HepG2 (cell line): Measurements from ENCODE around the gene CSK. TPM values are rescaled to one million over a fixed set of nuclear protein-coding genes. Genes with fewer than 3 reads are reported as not detected.

Experiments used
- ARNTL ChIP-seq: sonication (generic); formaldehyde crosslinking; IDR thresholded peaks from 2 replicates; pipeline ENCODE4 v1.4.0; 2020; ENCODE audit warnings: mild to moderate bottlenecking, missing genetic modification reagents
- CREB1 ChIP-seq, 2 experiments: fragments of 450-650 bp in 1 of 2; IDR thresholded peaks; 2 replicates each; pipeline ENCODE4 v1.6.1; 2016 to 2017; ENCODE audit warnings: control low read depth in 1 of 2, mild to moderate bottlenecking in 1 of 2, missing compliant biosample characterization in 1 of 2, missing genetic modification characterization in 1 of 2
- CSRNP1 ChIP-seq: sonication (generic); formaldehyde crosslinking; IDR thresholded peaks from 2 replicates; pipeline ENCODE4 v1.8.1; 2023; ENCODE audit warnings: mild to moderate bottlenecking, missing genetic modification reagents
- ELF4 ChIP-seq: sonication (generic); formaldehyde crosslinking; IDR thresholded peaks from 2 replicates; pipeline ENCODE4 v1.5.0; 2020; ENCODE audit warnings: missing genetic modification reagents, mild to moderate bottlenecking, moderate library complexity, borderline replicate concordance
- GABPB1 ChIP-seq: IDR thresholded peaks from 2 replicates; pipeline ENCODE4 v1.6.1; 2016; ENCODE audit warnings: mild to moderate bottlenecking, missing genetic modification reagents, moderate library complexity, missing compliant biosample characterization
- KLF11 ChIP-seq: IDR thresholded peaks from 2 replicates; pipeline ENCODE4 v1.6.1; 2016; ENCODE audit warnings: missing compliant biosample characterization
- MAFG ChIP-seq: sonication (generic); formaldehyde crosslinking; IDR thresholded peaks from 2 replicates; pipeline ENCODE4 v1.5.1; 2020; ENCODE audit warnings: mild to moderate bottlenecking, missing genetic modification reagents
- MAFK ChIP-seq, 2 experiments: IDR thresholded peaks in 1 of 2; conservative IDR thresholded peaks in 1 of 2; 2 replicates each; pipeline ENCODE4 v1.6.1; 2011; ENCODE audit warnings: improper control_type of control experiment in 2 of 2, low read length in 2 of 2
- NPAS2 ChIP-seq: sonication (generic); formaldehyde crosslinking; IDR thresholded peaks from 2 replicates; pipeline ENCODE4 v1.8.0; 2022; ENCODE audit warnings: mild to moderate bottlenecking, missing genetic modification reagents, borderline replicate concordance
- PRDM15 ChIP-seq: sonication (generic); formaldehyde crosslinking; IDR thresholded peaks from 2 replicates; pipeline ENCODE4 v1.4.0; 2020; ENCODE audit warnings: missing genetic modification reagents
- RXRA ChIP-seq: sonication (generic); formaldehyde crosslinking; IDR thresholded peaks from 2 replicates; pipeline ENCODE4 v1.5.1; 2020; ENCODE audit warnings: missing genetic modification reagents
- SMARCC2 ChIP-seq: fragments of 450-650 bp; IDR thresholded peaks from 2 replicates; pipeline ENCODE4 v1.6.1; 2017; ENCODE audit warnings: antibody characterized with exemption, mild to moderate bottlenecking
- TOE1 ChIP-seq: sonication (generic); formaldehyde crosslinking; IDR thresholded peaks from 2 replicates; pipeline ENCODE4 v1.4.0; 2020; ENCODE audit warnings: mild to moderate bottlenecking, missing genetic modification reagents
- ZBTB46 ChIP-seq: sonication (generic); formaldehyde crosslinking; IDR thresholded peaks from 2 replicates; pipeline ENCODE4 v1.4.0; 2020; ENCODE audit warnings: mild to moderate bottlenecking, missing genetic modification reagents, borderline replicate concordance
- ZFX ChIP-seq: sonication (generic); formaldehyde crosslinking; IDR thresholded peaks from 2 replicates; pipeline ENCODE4 v1.4.0; 2020; ENCODE audit warnings: mild to moderate bottlenecking, low read depth, missing genetic modification reagents, moderate library complexity
- ZNF335 ChIP-seq: sonication (generic); formaldehyde crosslinking; IDR thresholded peaks from 2 replicates; pipeline ENCODE4 v1.4.0; 2020; ENCODE audit warnings: missing genetic modification reagents
- ZNF580 ChIP-seq: IDR thresholded peaks from 2 replicates; pipeline ENCODE4 v1.6.1; 2016; ENCODE audit warnings: low read depth, borderline replicate concordance
- ZNF691 ChIP-seq: sonication (generic); formaldehyde crosslinking; IDR thresholded peaks from 2 replicates; pipeline ENCODE4 v1.4.0; 2020; ENCODE audit warnings: missing genetic modification reagents, low read depth, mild to moderate bottlenecking, borderline replicate concordance
- ZNF7 ChIP-seq: IDR thresholded peaks from 2 replicates; pipeline ENCODE4 v1.6.1; 2016; ENCODE audit warnings: missing biosample characterization, missing genetic modification reagents
- ZNF776 ChIP-seq: sonication (generic); formaldehyde crosslinking; IDR thresholded peaks from 2 replicates; pipeline ENCODE4 v1.4.0; 2020; ENCODE audit warnings: mild to moderate bottlenecking, missing genetic modification reagents
- polyA plus RNA-seq, 8 experiments: library from polyadenylated mRNA; depleted of rRNA in 3 of 8; stranded (reverse) in 7 of 8; unstranded in 1 of 8; fragments of >200 nt; fragmentation: Illumina TruSeq in 4 of 8; extraction: Trizol in 4 of 8; gene quantifications; 2 replicates each; pipeline versions ENCODE4 v1.2.1 to v1.2.3, GENCODE V29; 2011 to 2016; ENCODE audit warnings: low read depth in 4 of 8, missing spikeins in 1 of 8, mixed read lengths in 1 of 8; ENCODE audit not compliant: insufficient read depth in 1 of 8
- total RNA-seq, 5 experiments: library from RNA; depleted of rRNA; stranded (reverse); fragments of >200 nt; fragmentation: Illumina TruSeq; extraction: Trizol; gene quantifications; 2 replicates each; pipeline ENCODE4 v1.2.3, GENCODE V29; 2016; ENCODE audit warnings: low read depth in 1 of 5

The CSK gene
- total and polyA plus RNA-seq, 2 of the 13 experiments (the other 11 are each of a cell fraction or from before 2014, with no cell fraction given), result 12.5 to 21.3 TPM

- no peak for TF ChIP-seq ELF4 (CRISPR knock-in tag)
- TF ChIP-seq CREB1 (IDR thresholded peaks at IDR 0.05), result no peak
- TF ChIP-seq CREB1 (CRISPR knock-in tag; IDR thresholded peaks at IDR 0.05), result no peak
- TF ChIP-seq MAFG (CRISPR knock-in tag), result no peak
- no peak for TF ChIP-seq ZNF776
- no peak for TF ChIP-seq ZNF691 (CRISPR knock-in tag)
- TF ChIP-seq PRDM15 (CRISPR knock-in tag), result no peak
- TF ChIP-seq MAFK (conservative IDR thresholded peaks at IDR 0.05 in 1 of 2, IDR thresholded peaks at IDR 0.05 in 1 of 2; ENCODE audit: low read length in 2 of 2), result no peak
- no peak for TF ChIP-seq GABPB1 (CRISPR knock-in tag)
- TF ChIP-seq RXRA (CRISPR knock-in tag), result no peak
- no peak for TF ChIP-seq TOE1
- TF ChIP-seq CSRNP1 (CRISPR knock-in tag), result no peak
- no peak for TF ChIP-seq SMARCC2
- no peak for TF ChIP-seq ZNF580 (CRISPR knock-in tag)
- TF ChIP-seq NPAS2 (CRISPR knock-in tag), result no peak
- no peak for TF ChIP-seq KLF11 (CRISPR knock-in tag)
- TF ChIP-seq ARNTL (CRISPR knock-in tag), result no peak
- TF ChIP-seq ZNF7, result peak; percentile 92
- TF ChIP-seq ZBTB46 (CRISPR knock-in tag), result no peak
- TF ChIP-seq ZFX, result 0 out of 2 replicates have a peak, but pooled peaks have one; percentile 26
- TF ChIP-seq ZNF335 (CRISPR knock-in tag), result no peak
Measured at GRCh38 chr15:74787251-74788041, 5.6 kb downstream of the CSK start (continued).
